ENCODE measurements around the gene MOBP. TPM values are rescaled to one million over a fixed set of nuclear protein-coding genes. Genes with fewer than 3 reads are reported as not detected.

MOBP gene
- total and polyA plus RNA-seq, 2 of the 8 experiments (the other 6 are each of a cell fraction or from before 2014, with no cell fraction given), result 0.06 to 0.50 TPM

DNA sequence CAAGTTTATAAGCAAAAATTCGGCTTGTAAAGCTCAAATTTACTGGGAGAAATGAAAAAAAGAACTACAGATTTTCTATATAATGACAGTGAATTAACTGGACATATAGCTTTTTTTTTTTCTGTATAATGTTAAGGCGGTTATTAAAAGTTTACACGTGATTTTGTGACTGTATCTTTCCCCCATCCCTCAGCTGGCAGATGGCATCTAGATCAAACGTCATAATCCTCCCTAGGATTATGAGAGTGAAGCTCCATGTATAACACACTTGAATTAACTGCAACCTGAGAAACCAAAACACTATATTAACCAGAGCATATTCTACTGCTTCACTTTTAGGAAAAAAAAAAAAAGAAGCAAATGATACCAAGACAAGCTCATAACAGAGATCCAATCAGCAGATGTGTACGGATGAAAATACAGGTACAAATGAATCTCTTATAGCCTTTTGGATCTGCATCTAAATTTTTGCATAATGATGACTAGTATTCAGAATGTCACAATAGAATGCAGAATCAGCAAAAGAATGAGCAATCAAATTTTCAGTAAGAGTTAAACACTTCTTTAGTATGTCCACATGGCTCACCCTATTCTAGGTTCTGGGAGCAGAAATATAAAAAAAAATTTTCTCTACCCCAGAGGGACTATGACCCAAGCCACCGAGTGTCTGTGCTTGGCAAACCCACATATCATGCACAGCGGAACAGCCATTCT is 12.4 kb downstream of the MOBP start (continued):
- TF ChIP-seq HDAC6 (IDR thresholded peaks at IDR 0.05; ENCODE audit: low read depth, low read length) (no peak), SIX5 (IDR thresholded peaks at IDR 0.05; ENCODE audit: low read depth, low read length) (no peak), SAP30 (IDR thresholded peaks at IDR 0.05; ENCODE audit: insufficient read depth, insufficient replicate concordance, low read length) (no peak), SP2 (IDR thresholded peaks at IDR 0.05; ENCODE audit: low read length) (no peak)

Measured in H1 (cell line).